B cell (primary cell): ENCODE measurements around the gene PPFIA1. TPM values are rescaled to one million over a fixed set of nuclear protein-coding genes. Genes with fewer than 3 reads are reported as not detected.

Experiments used
- ATAC-seq: fragments of 200-7000 bp; cut with Tn5 transposase; one replicate; pipeline ENCODE4 v1.10.0; 2021; ENCODE audit warnings: low read depth, mild to moderate bottlenecking, moderate number of reproducible peaks, moderate library complexity
- CTCF ChIA-PET: fragments of 350-600 bp; sonication (Branson Sonifier 250); formaldehyde crosslinking; loops from one replicate; lab custom pipeline; 2021; ENCODE audit warnings: antibody characterized with exemption, inconsistent platforms; lab: Charles Lee
- POLR2A ChIA-PET: fragments of 350-600 bp; sonication (Branson Sonifier 250); formaldehyde crosslinking; loops from one replicate; lab custom pipeline; 2021; ENCODE audit warnings: antibody characterized with exemption; lab: Charles Lee
- DNase-seq: peaks from one replicate; pipeline ENCODE4 v3.0.0; 2013
- H2AFZ ChIP-seq: 2 replicates; pipeline ENCODE4 v1.6.1; 2012; ENCODE audit warnings: mild to moderate bottlenecking, low read depth, low read length; ENCODE audit not compliant: insufficient read depth, poor library complexity, severe bottlenecking
- H3K27ac ChIP-seq, 2 donors: 1 replicate in 1 of 2; 2 replicates in 1 of 2; pipeline ENCODE4 v1.5.1; 2012 to 2013; ENCODE audit warnings: low read length in 2 of 2, mild to moderate bottlenecking in 2 of 2, moderate library complexity in 1 of 2
- H3K27me3 ChIP-seq, 4 experiments: fragments of 200-600 bp in 1 of 4; sonication (generic) in 1 of 4; replicated peaks in 1 of 4; 1 replicate in 2 of 4; 2 replicates in 2 of 4; pipeline versions ENCODE4 v1.6.1 to v1.7.0; 2013 to 2016; ENCODE audit warnings: low read length in 3 of 4, mild to moderate bottlenecking in 2 of 4, mixed read lengths in 1 of 4, moderate library complexity in 1 of 4; ENCODE audit not compliant: insufficient read depth in 4 of 4, control insufficient read depth in 3 of 4; ENCODE audit errors: control extremely low read depth in 1 of 4
- H3K36me3 ChIP-seq, 2 experiments: replicated peaks in 1 of 2; 1 replicate in 1 of 2; 2 replicates in 1 of 2; pipeline versions ENCODE4 v1.6.1 to v1.7.1; 2013; ENCODE audit warnings: low read length in 1 of 2; ENCODE audit not compliant: insufficient read depth in 2 of 2, control insufficient read depth in 1 of 2; ENCODE audit errors: control extremely low read depth in 1 of 2, extremely low read depth in 1 of 2
- H3K4me1 ChIP-seq, 2 donors: fragments of 200-600 bp in 1 of 2; sonication (generic) in 1 of 2; 1 replicate in 1 of 2; 2 replicates in 1 of 2; pipeline versions ENCODE4 v1.5.1 to v1.6.1; 2013 to 2017; ENCODE audit warnings: low read length in 2 of 2; ENCODE audit not compliant: control insufficient read depth in 2 of 2, insufficient read depth in 2 of 2
- H3K4me2 ChIP-seq: replicated peaks from 2 replicates; pipeline ENCODE3; 2012; ENCODE audit warnings: mild to moderate bottlenecking, low read depth, low read length; ENCODE audit not compliant: poor library complexity, severe bottlenecking
- H3K4me3 ChIP-seq, 5 experiments: fragments of 200-600 bp in 1 of 5; sonication (generic) in 1 of 5; 1 replicate in 3 of 5; 2 replicates in 2 of 5; pipeline versions ENCODE4 v1.5.1 to v1.7.0; 2011 to 2016; ENCODE audit warnings: low read length in 4 of 5, mild to moderate bottlenecking in 4 of 5, low read depth in 2 of 5, control low read depth in 1 of 5, moderate library complexity in 1 of 5; ENCODE audit not compliant: insufficient read depth in 1 of 5; ENCODE audit errors: control extremely low read depth in 1 of 5, extremely low read depth in 1 of 5
- H3K79me2 ChIP-seq: fragments of 200-600 bp; sonication (generic); one replicate; pipeline ENCODE4 v1.6.0; 2016; ENCODE audit warnings: low read length; ENCODE audit not compliant: control insufficient read depth, insufficient read depth
- H3K9ac ChIP-seq: fragments of 200-600 bp; sonication (generic); 2 replicates; pipeline ENCODE4 v1.6.1; 2017; ENCODE audit warnings: mild to moderate bottlenecking, low read length, moderate library complexity
- H3K9me3 ChIP-seq, 3 donors: one replicate each; pipeline versions ENCODE4 v1.6.1 to v1.7.1; 2013; ENCODE audit warnings: low read length in 2 of 3; ENCODE audit not compliant: control insufficient read depth in 2 of 3, insufficient read depth in 1 of 3; ENCODE audit errors: control extremely low read depth in 1 of 3
- H4K20me1 ChIP-seq: 2 replicates; pipeline ENCODE4 v1.6.0; 2012; ENCODE audit warnings: mild to moderate bottlenecking, low read length; ENCODE audit not compliant: insufficient read depth, control insufficient read depth, poor library complexity, severe bottlenecking
- H3K27ac Mint-ChIP-seq: one replicate; pipeline ENCODE4 v1.8.0; 2021; ENCODE audit warnings: mixed read lengths
- H3K27me3 Mint-ChIP-seq: one replicate; pipeline ENCODE4 v1.8.0; 2021; ENCODE audit warnings: mixed read lengths
- H3K4me1 Mint-ChIP-seq: one replicate; pipeline ENCODE4 v1.8.0; 2021; ENCODE audit warnings: mixed read lengths
- H3K4me3 Mint-ChIP-seq: one replicate; pipeline ENCODE4 v1.8.0; 2021; ENCODE audit warnings: mixed read lengths
- H3K9me3 Mint-ChIP-seq: one replicate; pipeline ENCODE4 v1.8.0; 2022; ENCODE audit warnings: mixed read lengths; ENCODE audit not compliant: insufficient read depth
- CTCF ChIP-seq: fragments of 200-600 bp; IDR thresholded peaks from one replicate; pipeline ENCODE4 v1.8.0; 2022; ENCODE audit warnings: antibody characterized with exemption, mild to moderate bottlenecking
- EZH2 ChIP-seq: IDR thresholded peaks from 2 replicates; pipeline ENCODE4 v1.6.1; 2012; ENCODE audit warnings: borderline replicate concordance, low read depth, mild to moderate bottlenecking, moderate library complexity, low read length; ENCODE audit not compliant: insufficient read depth, poor library complexity, severe bottlenecking
- WGBS: methylation state at CpG from one replicate; pipeline ENCODE4 v1.1.5; 2013; ENCODE audit warnings: missing lambda C conversion rate; ENCODE audit not compliant: insufficient coverage; 5-methylcytosine and 5-hydroxymethylcytosine counted together
- intact Hi-C: fragments of 100-400 bp; cut with micrococcal nuclease; formaldehyde crosslinking; loops from one replicate; pipeline ENCODE4 v1.10.0; 2022
- polyA plus RNA-seq: library from polyadenylated mRNA; depleted of rRNA; stranded (reverse); fragments of >200 nt; gene quantifications from 2 replicates; pipeline ENCODE4 v1.2.3, GENCODE V29; 2012
- total RNA-seq, 2 donors: library from RNA; stranded (reverse); fragments of 120-200 nt in 1 of 2; gene quantifications; 1 replicate in 1 of 2; 2 replicates in 1 of 2; pipeline versions ENCODE4 v1.2.3 to v1.2.4, GENCODE V29; 2013 to 2022

The PPFIA1 gene
- total and polyA plus RNA-seq, 2 donors (not counting 1 experiment from before 2014, with no cell fraction given) = 21.8 to 70.4 TPM

DNA sequence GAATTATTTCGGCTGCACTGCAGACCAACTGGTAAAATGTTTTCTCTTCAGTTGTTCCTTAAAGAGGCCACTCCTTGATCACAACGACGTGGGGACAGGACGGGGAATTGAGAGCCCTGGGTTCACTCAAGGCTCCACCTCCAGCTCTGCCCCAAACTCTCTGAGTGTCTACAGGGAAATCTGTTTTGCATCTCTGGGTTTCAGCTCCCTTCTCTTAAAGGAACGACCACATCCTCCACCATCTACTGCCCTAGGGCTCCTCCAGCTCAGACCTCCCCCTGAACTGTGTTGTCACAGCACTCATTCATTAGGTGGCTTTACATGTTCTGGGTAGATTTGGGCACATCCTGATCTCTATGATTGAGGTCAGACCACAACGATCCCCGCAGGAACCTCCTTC lies 5.1 kb upstream of the PPFIA1 start:
- CTCF ChIA-PET = no interaction called here
- intact Hi-C loops = no loop called here

More for the DNA sequence above, 5.1 kb upstream of the PPFIA1 start:
- Histone ChIP-seq H3K36me3 (no peaks in the 10 kb centered on the region), H3K27me3 (peaks cover 0 to 13% (median 2%) of the 10 kb centered on the region in 4 experiments), H3K27ac (no peak overlapping the region), H4K20me1 (no peaks in the 10 kb centered on the region), H2AFZ (no peak overlapping the region), H3K4me3 (no peak overlapping the region), H3K4me2 (no peak overlapping the region), H3K79me2 (no peaks in the 10 kb centered on the region), H3K9ac (no peak overlapping the region), H3K9me3 (no peaks in the 10 kb centered on the region), H3K4me1 (peaks cover 6 to 11% of the 10 kb centered on the region in 2 donors)
- H3K4me3 Mint-ChIP-seq = no peak overlapping the region
- DNase-seq (no peak), ATAC-seq (peak; percentile 3)
- no peaks in the 10 kb centered on the region for H3K9me3 Mint-ChIP-seq
- H3K4me1 Mint-ChIP-seq = peaks cover 9% of the 10 kb centered on the region
- POLR2A ChIA-PET = interaction anchor here (0.7 kb wide), 1 partner anchor 1847 kb away, joined by 3 read pairs; no protein-coding TSS in a partner anchor
- WGBS = 31% methylated on average over 5 of the region's 7 CpGs
- no peak overlapping the region for H3K27ac Mint-ChIP-seq
- H3K27me3 Mint-ChIP-seq = peaks cover 24% of the 10 kb centered on the region
- TF ChIP-seq CTCF (no peak), EZH2 (no peak)
